Upper lobe of left lung (tissue), 6 donors: Measurements from ENCODE around the gene TBC1D16. TPM values are rescaled to one million over a fixed set of nuclear protein-coding genes. Genes with fewer than 3 reads are reported as not detected.

ENCODE experiments used
- ATAC-seq, 2 donors: fragments of 200-7000 bp; cut with Tn5 transposase; one replicate each; pipeline ENCODE4 v1.9.1; 2022; ENCODE audit warnings: mild to moderate bottlenecking in 2 of 2, moderate library complexity in 2 of 2; ENCODE audit not compliant: low FRiP score in 2 of 2
- DNase-seq, 2 donors: peaks; one replicate each; pipeline ENCODE4 v3.0.0-alpha.2; 2019 to 2020
- H3K27ac ChIP-seq, 4 donors: fragments of 200-600 bp; sonication (generic); one replicate each; pipeline ENCODE4 v1.5.1; 2016 to 2019
- H3K27me3 ChIP-seq, 4 donors: fragments of 200-600 bp; sonication (generic); one replicate each; pipeline ENCODE4 v1.5.1; 2017 to 2019
- H3K36me3 ChIP-seq, 4 donors: fragments of 200-600 bp; sonication (generic); one replicate each; pipeline ENCODE4 v1.5.1; 2016 to 2019
- H3K4me1 ChIP-seq, 4 donors: fragments of 200-600 bp; sonication (generic); one replicate each; pipeline ENCODE4 v1.5.1; 2018 to 2019
- H3K4me3 ChIP-seq, 4 donors: fragments of 200-600 bp; sonication (generic); one replicate each; pipeline ENCODE4 v1.5.1; 2017 to 2019; ENCODE audit warnings: mild to moderate bottlenecking in 2 of 4, moderate library complexity in 1 of 4
- H3K9me3 ChIP-seq, 4 donors: fragments of 200-600 bp; sonication (generic); one replicate each; pipeline ENCODE4 v1.5.1; 2018 to 2019
- EP300 ChIP-seq, 4 donors: sonication (generic); formaldehyde crosslinking; IDR thresholded peaks; one replicate each; pipeline ENCODE4 v1.5.1; 2017; ENCODE audit warnings: antibody characterized with exemption in 4 of 4, control low read depth in 2 of 4
- POLR2A ChIP-seq, 4 donors: fragments of 450-650 bp; IDR thresholded peaks; one replicate each; pipeline ENCODE4 v1.5.1; 2016 to 2017; ENCODE audit warnings: antibody characterized with exemption in 4 of 4, mild to moderate bottlenecking in 2 of 4
- POLR2AphosphoS5 ChIP-seq, 2 donors: sonication (generic); formaldehyde crosslinking; IDR thresholded peaks; one replicate each; pipeline ENCODE4 v1.5.1; 2017; ENCODE audit warnings: antibody characterized with exemption in 2 of 2
- WGBS, 2 donors: methylation state at CpG; one replicate each; pipeline ENCODE4 v1.1.5; 2017 to 2018; 5-methylcytosine and 5-hydroxymethylcytosine counted together
- total RNA-seq, 6 donors: library from RNA; depleted of rRNA in 4 of 6; stranded (reverse); fragments of >200 nt in 4 of 6; gene quantifications; one replicate each; pipeline versions ENCODE4 v1.1.0 to v1.2.1, GENCODE V29; 2016 to 2021
- TF ChIP-seq, protein P1 (sequence below), 6 experiments: fragments of 450-650 bp in 4 of 6; fragments of 200-600 bp in 2 of 6; sonication (generic) in 2 of 6; IDR thresholded peaks; one replicate each; pipeline ENCODE4 v1.5.1; 2016 to 2019; ENCODE audit warnings: antibody characterized with exemption in 6 of 6
- donor health status: DM: no; HTN: no; CAD: no; lungs with moderate emphysema.
- donor health status: DM: no; HTN: yes; CAD: no; lungs with severe emphysema.

The TBC1D16 gene
- total RNA-seq, 6 donors from 2014 or later, result 15.6 to 60.8 (median 24.1) TPM

DNA sequence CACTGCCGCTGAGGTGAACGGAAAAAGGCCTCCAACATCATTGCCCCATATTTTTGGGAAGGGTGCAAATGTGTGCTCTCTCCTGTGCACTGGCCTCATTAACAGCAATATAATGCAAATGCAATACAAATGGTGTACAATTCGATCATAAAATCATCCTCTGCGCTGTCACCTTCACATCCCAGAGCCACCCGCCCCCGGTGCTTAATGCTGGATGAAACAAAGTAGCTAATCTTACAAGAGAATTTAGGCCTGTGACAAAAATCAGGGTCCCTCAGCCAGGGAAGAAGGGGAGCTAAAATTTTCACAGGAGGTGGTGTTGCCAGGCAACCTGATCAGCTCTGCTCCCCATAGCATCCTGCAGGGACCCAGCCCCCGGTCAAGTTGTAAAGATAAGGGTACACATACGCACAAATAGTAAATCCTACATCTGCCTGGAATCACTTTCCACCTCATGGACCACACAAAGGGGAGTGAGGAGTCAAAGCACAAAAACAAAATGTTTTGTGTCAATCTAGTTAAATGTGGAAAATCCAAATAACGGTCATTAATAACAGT is 3.0 kb downstream of the TBC1D16 start:
- H3K27ac ChIP-seq, result no peak overlapping the region
- no peak overlapping the region for H3K4me3 ChIP-seq
- ATAC-seq, result no peak
- no peaks in the 10 kb centered on the region for H3K9me3 ChIP-seq
- WGBS, 2 donors, result 93 to 95% methylated on average over 9 of the region's 9 CpGs
- no peaks in the 10 kb centered on the region for H3K27me3 ChIP-seq
- DNase-seq, result no peak
- H3K36me3 ChIP-seq, result no peaks in the 10 kb centered on the region
- TF ChIP-seq, protein P1, sequence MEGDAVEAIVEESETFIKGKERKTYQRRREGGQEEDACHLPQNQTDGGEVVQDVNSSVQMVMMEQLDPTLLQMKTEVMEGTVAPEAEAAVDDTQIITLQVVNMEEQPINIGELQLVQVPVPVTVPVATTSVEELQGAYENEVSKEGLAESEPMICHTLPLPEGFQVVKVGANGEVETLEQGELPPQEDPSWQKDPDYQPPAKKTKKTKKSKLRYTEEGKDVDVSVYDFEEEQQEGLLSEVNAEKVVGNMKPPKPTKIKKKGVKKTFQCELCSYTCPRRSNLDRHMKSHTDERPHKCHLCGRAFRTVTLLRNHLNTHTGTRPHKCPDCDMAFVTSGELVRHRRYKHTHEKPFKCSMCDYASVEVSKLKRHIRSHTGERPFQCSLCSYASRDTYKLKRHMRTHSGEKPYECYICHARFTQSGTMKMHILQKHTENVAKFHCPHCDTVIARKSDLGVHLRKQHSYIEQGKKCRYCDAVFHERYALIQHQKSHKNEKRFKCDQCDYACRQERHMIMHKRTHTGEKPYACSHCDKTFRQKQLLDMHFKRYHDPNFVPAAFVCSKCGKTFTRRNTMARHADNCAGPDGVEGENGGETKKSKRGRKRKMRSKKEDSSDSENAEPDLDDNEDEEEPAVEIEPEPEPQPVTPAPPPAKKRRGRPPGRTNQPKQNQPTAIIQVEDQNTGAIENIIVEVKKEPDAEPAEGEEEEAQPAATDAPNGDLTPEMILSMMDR (IDR thresholded peaks at IDR 0.05), result no peak
- no peak for TF ChIP-seq POLR2AphosphoS5 (IDR thresholded peaks at IDR 0.05)
- H3K4me1 ChIP-seq, result peaks cover 28 to 60% (median 46%) of the 10 kb centered on the region in 4 donors

DNA sequence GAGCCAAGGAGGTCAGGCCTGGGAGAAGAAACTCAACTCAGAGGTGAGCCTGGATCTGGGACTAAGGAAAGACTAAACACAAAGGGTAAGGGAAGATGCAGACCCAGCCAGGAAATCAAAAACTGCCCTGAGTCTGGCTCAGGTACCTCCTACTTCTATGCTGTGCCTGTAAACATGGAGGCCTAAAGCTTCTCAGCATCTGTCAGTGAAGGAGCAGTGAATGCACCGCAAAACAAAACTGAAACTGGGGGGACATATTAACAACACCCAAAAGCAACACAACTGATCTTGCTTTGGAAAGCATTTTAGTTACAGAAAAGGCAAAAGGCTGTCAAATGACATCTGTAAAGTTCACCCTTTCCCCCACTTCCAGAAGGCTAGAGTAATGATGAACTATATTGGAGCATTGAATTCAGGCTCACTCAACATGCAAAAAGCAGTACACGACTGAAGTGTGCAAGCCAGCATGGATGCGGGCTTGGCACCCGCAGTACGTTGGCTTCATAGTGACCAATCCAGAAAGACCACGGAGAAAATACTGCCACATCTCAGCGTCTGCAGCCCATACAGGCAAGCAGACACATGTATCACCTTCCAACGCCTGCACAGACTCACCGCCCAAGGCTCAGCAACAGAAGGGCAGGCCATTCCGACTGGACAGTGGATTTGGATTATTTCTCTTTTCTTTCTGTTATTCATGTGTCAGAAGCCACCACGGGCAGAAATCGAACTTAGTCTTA is 3.8 kb downstream of the TBC1D16 start:
- WGBS, 2 donors, result 92 to 94% methylated on average over 12 of the region's 12 CpGs
- no peak for ATAC-seq
- Histone ChIP-seq H3K4me3 (no peak overlapping the region), H3K27ac (no peak overlapping the region), H3K36me3 (no peaks in the 10 kb centered on the region), H3K4me1 (peaks cover 25 to 58% (median 42%) of the 10 kb centered on the region in 4 donors), H3K9me3 (no peaks in the 10 kb centered on the region), H3K27me3 (no peaks in the 10 kb centered on the region)
- DNase-seq, result no peak
- TF ChIP-seq, protein P1 (IDR thresholded peaks at IDR 0.05), result no peak
- no peak for TF ChIP-seq EP300 (IDR thresholded peaks at IDR 0.05)
- TF ChIP-seq POLR2A (IDR thresholded peaks at IDR 0.05), result no peak
- no peak for TF ChIP-seq POLR2AphosphoS5 (IDR thresholded peaks at IDR 0.05)

DNA sequence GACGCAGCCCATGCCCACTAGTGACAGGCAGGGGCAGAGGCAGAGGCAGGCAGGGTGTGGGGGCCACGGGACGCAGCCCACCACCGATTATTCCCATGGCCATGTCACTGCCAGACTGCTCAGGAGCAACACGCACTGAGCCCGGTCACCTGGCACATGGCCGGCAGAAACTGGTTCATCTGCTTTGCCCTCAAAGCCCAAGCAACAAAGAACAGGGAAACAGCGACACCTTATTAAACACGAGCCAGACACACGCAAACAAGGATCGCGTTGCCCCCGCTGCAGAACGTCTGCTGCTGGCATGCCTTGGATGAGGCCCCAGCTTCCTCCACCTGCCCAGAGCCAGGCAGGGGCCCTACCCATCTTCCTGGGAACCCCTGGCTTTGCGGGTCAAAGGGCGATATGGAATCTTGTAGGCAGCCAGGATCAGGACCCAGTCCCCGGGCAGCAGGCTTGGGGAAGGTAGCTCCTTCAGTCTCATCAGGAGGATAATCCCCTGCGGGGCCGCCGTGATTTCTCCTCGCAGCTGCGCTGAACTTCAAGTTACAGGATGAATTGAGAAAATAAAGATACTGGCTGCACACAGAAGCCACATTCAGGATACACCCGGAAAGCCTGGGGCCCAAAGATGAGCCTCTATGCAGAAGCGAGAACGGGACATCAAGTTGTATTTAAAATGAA is 4.8 kb downstream of the TBC1D16 start:
- Histone ChIP-seq H3K9me3 (no peaks in the 10 kb centered on the region), H3K4me1 (peaks cover 24 to 54% (median 43%) of the 10 kb centered on the region in 4 donors), H3K27me3 (no peaks in the 10 kb centered on the region), H3K4me3 (no peak overlapping the region), H3K27ac (peak overlapping the region in 2 of 4 donors; percentile 64 to 71), H3K36me3 (no peaks in the 10 kb centered on the region)
- 76 to 87% methylated on average over 15 to 22 of the region's 25 CpGs for WGBS, 2 donors
- DNase-seq, result peak; percentile 68 to 83
- TF ChIP-seq, protein P1 (IDR thresholded peaks at IDR 0.05), result peak in 2 of 6 experiments; percentile 12 to 41
- no peak for TF ChIP-seq POLR2AphosphoS5 (IDR thresholded peaks at IDR 0.05)
- ATAC-seq, result peak in 1 of 2 donors; percentile 52

DNA sequence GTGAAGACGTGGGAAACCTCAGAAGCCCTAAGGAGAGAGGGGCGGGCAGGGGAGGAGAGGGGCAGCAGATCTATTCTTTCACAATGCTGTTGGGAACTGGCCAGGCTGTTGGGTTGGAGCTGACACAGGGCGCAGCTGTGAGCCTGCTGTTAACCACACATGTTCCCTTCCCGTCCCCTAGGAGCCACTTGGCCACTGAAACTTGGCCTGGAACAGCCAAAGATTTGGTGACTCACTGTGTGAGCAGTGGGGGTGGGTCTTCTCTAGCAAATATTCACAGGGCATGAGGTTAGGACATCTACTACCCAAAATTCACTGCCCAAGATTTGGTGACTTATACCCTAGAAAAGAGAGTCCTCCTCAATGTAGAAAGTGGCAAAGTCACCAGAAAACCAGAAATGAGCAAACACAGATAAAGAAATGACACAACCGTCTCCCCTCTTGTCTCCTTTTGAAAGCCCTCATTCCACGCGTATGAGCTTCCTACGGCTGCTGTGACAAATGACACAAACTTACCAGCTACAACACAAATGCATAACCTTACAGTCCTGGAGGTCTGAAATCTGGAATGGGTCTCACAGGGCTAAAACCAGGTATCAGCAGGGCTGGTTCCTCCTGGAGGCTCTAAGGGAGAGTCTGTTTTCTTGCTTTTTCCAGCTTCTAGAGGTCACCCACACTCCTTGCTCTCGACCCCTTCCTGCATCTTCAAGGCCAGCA is 6.3 kb downstream of the TBC1D16 start:
- Histone ChIP-seq H3K27me3 (no peaks in the 10 kb centered on the region), H3K4me3 (no peak overlapping the region), H3K27ac (peak overlapping the region; percentile 64 to 76 (median 70)), H3K4me1 (peaks cover 24 to 45% (median 42%) of the 10 kb centered on the region in 4 donors), H3K36me3 (no peaks in the 10 kb centered on the region), H3K9me3 (no peaks in the 10 kb centered on the region)
- TF ChIP-seq POLR2AphosphoS5 (IDR thresholded peaks at IDR 0.05) (peak; percentile 57 to 73), POLR2A (IDR thresholded peaks at IDR 0.05) (peak in 1 of 4 donors; percentile 13), EP300 (IDR thresholded peaks at IDR 0.05) (no peak)
- TF ChIP-seq, protein P1 (IDR thresholded peaks at IDR 0.05), result peak in 3 of 6 experiments; percentile 3 to 25 (median 11)
- 47 to 54% methylated on average over 9 of the region's 9 CpGs for WGBS, 2 donors
- DNase-seq, result peak in 1 of 2 donors; percentile 91
- ATAC-seq, result peak; percentile 81 to 91
